ENCODE data around the gene ITPKB.
A peak's percentile ranks its signal among the peaks of the same experiment; 100 is the strongest.
"Not testable (repeated sequence)": the region's sequence is repeated elsewhere in the genome, so short reads cannot be mapped to it uniquely, and the experiment has no call there.

Gene ITPKB

DNA sequence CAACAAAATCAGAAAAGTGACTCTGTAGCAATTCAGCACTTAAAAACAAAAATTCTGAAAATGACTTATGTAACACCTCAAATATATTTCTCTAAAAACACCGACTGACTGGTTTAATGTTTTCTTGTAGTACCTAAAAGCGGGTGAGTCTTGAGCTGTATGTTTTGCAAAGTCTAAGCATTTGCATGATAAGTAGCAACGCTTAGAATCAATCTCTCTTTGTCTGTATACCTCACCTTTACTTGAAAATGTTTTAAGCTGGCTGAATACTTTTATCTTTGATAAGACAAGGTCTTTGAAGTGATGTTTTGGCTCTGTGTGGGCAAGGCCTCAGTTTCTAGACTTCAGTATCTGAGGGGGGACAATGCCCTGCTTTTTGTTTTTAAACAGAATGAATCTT, 8.2 kb downstream of the ITPKB start:
- no peak for DNase-seq

DNA sequence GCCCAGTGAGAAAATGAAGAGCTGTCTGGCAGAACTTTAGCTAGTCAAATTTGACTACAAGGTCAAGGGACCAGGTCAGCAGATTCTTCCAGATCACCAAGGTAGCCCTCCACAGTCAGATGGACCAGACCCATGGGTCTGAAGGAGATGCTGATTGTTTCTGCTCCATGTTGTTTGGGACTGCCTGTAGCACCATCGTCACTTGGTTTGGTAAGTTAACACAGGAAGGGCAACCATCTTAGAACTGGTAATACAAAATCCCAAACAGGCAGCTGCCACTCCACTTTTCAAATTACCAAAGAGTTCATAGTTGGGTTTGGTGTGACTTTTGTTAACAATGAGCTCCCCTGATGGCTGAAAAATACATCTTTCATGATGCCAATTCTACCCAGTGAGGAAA, 9.0 kb downstream of the ITPKB start:
- DNase-seq = no peak

- no peak for DNase-seq
These were observed 10.6 kb downstream of the ITPKB start for GRCh38 chr1:226728448-226728847.

- DNase-seq = no peak
These were observed 13.2 kb downstream of the ITPKB start for GRCh38 chr1:226725897-226726267.

GRCh38 chr1:226723657-226724532, 15.2 kb downstream of the ITPKB start:
- DNase-seq = no peak

DNA sequence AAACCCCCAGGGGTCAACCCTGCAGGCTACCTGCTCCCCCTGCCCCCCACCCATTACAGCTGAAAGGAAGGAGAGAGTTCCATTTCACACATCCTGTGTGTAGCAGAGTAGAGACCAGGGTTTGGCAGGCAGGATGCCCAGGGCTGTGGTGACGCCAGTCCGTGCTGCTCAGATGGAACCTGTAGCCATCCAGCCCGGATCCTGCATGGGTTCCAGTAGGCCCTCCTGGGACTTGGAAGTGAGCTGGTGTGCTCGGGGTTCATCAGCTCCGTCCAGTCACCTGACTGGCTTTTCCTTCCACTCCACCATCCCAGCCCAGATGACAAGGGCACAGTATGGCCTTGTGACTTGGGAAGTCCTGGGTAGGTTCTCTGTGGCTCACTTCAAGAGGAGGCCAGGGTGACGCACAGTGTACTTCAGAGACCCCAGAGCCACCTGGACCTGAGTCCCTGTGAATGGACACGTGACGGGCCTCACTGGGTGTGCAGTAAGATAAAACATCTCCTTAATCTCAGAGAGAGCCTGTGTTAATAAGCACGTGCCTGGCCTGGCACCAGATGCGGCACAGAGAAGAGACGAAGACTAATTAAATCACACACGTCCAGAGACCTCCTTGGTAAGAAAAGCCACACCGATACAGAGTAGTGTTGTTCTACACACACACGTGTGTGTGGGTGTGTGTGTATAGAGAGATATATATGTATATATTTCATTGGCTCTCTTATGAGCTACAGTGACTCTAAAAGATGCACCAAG, 16.0 kb downstream of the ITPKB start:
- peak in 1 of 5 donors; percentile 70 for DNase-seq

DNA sequence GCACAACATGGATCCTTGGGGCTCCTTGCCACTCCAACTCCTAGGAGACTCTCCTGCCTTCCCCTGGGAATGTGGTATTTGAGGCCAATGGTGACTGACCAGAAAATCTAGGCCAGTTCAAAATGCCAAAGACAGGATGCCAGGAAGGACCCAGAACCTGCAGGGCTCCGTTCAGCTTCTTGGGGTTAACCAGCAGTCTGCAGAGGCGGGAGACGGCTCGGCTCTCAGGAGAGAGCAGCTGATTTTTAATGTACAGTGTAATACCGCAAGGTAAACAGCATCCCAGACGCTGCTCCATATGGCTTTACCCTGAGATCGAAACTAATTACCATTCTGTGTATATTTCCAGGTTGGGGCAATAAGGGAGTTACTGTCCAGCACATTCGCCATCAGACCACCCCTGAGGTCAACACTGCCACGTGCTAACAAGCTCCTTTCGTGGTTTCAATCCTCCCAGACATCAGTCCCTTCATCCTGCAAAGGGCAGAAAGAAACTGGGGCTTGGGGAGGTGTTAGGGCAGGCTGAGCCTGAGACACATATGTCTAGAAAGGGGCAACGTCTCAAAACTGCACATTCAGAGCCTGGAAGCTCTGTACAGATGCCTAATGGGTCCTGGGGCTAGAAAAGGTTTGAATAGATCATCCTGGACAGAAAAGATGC, 16.7 kb downstream of the ITPKB start:
- DNase-seq = no peak

DNA sequence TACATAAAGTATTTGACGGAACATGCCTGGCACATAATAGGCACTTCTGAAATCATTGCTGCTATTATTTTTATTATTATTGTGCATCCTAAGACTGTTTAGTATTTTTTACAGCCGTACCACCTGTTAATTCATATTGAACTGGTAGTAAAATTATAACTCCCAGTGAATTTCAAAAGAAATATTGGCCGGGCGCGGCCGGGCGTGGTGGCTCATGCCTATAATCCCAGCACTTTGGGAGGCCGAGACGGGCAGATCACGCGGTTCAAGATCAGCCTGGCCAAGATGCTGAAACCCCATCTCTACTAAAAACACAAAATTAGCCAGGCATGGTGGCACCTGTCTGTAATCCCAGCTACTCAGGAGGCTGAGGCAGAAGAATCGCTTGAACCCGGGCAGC, 18.5 kb downstream of the ITPKB start:
- not testable (repeated sequence) for DNase-seq

- DNase-seq = no peak
These were observed 19.3 kb downstream of the ITPKB start for GRCh38 chr1:226719596-226720387.

DNA sequence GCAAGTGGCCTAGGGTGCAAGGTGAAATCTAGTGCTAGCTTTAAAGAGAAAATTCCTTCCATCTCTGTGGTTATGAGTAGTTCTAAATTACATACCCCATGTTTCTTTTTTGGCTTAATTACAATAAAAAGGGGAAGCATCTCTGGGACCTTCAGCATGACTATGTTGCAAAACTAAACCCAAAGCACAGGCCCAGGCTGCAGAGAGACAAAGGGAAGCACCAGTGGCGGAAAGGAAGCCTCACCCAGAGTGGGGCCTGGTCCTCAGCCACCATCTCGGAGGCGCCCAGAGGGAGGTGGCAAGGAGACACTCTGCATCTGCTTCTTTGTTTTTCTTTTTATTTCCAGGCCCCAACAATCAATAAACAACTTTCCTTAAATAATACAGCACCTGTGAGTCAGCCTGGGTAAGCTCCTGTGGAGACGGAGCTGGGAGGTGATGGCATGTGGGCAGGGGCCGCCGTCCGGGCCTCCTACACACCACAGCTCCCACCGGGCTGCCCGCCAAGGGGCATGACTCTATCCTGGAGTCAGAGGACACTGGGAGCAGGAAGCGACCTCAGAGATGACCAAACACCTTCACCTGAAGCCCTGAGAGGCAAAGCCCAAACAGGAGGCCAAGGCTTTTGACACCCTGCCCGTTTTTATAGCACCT, 21.7 kb downstream of the ITPKB start:
- no peak for DNase-seq

DNA sequence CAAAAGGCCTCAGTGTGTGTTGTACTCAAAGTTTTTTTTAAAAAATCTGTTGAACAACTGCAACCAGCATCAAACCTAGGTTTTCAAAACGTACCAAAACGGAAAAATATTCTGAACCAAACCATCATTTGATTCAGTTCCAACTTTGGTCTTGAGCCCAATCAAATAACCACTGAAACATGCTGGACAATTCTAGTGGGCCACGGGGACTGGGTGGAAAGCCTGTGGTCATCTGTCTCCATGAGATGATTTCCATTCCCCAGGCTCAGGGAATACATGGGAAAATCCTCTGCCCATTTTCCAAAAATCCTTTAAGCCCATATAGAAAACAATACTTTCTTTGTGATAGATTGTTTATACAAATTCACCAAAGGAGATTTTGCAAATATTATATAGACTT, 22.5 kb downstream of the ITPKB start:
- no peak for DNase-seq

- DNase-seq = no peak
These were observed 24.9 kb downstream of the ITPKB start for GRCh38 chr1:226714148-226714547.

GRCh38 chr1:226712742-226713419, 26.2 kb downstream of the ITPKB start:
- DNase-seq = no peak

DNA sequence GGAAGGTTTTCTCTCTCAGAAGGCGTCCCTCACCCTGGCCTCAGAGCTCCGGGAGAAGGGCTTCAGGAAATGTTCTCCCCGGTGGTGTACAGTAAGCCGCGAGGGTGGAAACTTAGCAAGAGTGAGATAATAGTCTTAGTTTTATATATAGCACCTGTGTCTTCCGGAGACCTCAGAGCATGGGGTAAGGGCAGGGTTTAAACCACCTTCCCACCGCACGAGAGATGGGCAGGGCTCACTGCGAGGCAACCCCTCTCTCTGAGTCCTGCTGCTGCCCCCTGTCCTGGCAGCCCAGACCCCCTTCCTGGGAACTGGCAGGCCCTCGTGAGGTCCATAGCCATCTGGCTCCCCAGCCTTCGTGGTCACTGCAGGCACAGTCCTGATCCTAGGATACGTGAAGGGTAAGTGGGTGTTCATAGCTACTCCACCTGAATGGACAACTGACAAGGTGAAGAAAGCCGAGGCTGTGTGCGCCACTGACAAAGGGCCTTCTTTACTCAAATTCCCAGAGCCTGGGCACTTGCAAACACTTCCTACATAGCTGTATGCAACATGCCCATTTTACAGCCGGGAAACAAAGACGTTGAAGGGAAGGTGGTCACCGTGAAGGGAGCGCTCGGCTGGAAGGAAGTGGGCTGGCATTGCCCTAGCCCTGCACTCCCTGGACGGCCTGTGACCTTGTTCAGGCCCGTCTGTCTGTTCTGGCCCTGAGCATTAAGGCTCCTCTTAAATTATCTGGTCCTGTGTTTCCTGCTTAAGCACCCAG, 26.9 kb downstream of the ITPKB start:
- DNase-seq = peak in 4 of 5 donors; percentile 33 to 69 (median 49)

DNA sequence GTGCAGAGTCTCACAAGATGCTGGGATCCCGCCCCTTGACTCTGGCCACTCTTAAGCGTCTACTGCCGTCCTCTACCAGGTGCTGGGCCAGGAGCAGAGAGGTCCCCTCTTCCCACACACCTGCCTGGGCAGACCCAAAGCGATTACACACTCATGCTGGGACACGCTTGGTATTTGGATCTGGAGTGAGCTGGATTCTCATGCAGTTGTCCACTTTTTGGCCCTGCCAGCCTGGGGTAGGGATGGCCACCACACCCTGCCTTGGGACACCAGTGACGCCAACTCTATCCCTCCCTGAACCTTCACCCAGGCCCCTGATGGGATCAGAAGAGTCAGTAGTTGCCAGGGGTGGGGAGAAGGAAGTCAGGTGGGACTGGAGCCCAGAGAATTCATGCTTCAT, 28.6 kb downstream of the ITPKB start:
- no peak for DNase-seq

- no peak for DNase-seq
These were observed 29.1 kb downstream of the ITPKB start for GRCh38 chr1:226709953-226710352.

GRCh38 chr1:226708967-226709396, 30.1 kb downstream of the ITPKB start:
- peak in 1 of 5 donors; percentile 25 for DNase-seq

DNA sequence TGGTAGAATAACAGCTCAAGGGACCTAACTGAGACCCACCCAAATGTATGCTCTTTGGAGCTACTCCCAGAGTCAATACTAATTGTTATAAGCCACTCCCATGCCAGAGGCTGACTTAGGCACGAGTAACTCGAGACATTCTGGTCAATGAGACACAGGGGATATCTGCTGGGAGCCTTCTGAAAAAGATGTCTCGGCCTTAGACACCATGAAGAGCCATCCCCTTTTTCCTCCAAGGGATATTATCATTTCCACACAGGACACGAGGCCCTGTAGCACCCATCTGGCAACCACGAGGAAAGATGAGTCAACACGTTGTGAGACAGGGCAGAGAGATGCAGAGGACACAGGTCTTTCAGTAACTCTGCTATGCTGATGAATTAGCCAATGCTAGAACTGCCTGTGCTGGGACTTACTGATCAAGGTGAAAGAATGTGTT, 30.7 kb downstream of the ITPKB start:
- DNase-seq = no peak

GRCh38 chr1:226706684-226707083, 32.4 kb downstream of the ITPKB start:
- DNase-seq = no peak

DNA sequence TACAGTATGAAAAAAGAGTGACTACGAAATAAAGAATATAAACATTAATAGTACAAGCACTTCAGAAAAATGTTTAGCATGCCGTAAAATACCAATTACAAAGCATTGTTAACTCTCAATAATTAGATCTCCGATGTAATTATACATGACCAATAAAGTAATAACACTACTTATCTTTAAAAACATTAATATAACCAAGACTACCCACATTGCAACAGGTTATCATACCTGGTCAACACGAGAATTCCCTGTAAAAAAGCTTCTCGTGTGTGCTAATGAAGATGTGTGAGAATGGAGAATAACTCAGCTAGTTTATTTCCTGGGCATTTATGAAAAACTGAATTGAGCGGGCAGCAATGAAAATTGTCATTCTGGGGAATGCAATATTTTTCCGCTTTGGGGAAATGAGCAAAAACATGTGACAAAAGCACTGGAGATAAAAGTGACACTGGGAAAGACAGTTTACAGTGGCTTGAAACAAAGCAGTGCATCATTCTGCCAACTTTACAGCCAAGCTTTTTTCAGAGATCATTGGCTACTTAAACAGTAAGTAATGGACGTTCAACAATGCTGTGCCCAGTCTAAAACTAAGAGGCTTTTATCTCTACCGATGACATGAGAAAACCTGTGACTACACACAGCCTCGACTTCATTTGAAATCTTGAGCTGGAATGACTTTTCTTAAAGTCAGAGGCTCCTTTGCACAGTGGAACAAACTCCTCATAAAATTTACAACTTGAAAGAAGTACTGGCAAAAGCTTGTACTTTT, 34.7 kb downstream of the ITPKB start:
- no peak for DNase-seq

All from T-helper 1 cell (primary cell).